Panc1 (cell line): ENCODE results near the gene TRAF4.

Source experiments
- CTCF ChIP-seq: fragments of 450-650 bp; IDR thresholded peaks from 2 replicates; pipeline ENCODE4 v1.5.1; 2017; ENCODE audit warnings: mild to moderate bottlenecking
- POLR2AphosphoS5 ChIP-seq: IDR thresholded peaks from 2 replicates; pipeline ENCODE4 v1.6.1; 2012; ENCODE audit warnings: mild to moderate bottlenecking, low read depth, low read length, moderate library complexity
- SIN3A ChIP-seq: IDR thresholded peaks from 2 replicates; pipeline ENCODE4 v1.6.1; 2012; ENCODE audit warnings: low read depth, mild to moderate bottlenecking, low read length, moderate library complexity, borderline replicate concordance; ENCODE audit not compliant: insufficient read depth

GRCh38 chr17:28759256-28759865, 15.6 kb downstream of the TRAF4 start:
- TF ChIP-seq CTCF (no peak), POLR2AphosphoS5 (no peak), SIN3A (no peak)
